ENCODE measurements around the gene GPR132. TPM values are rescaled to one million over a fixed set of nuclear protein-coding genes. Genes with fewer than 3 reads are reported as not detected.

The GPR132 gene
- total and polyA plus RNA-seq, 2 donors (not counting 3 experiments of a cell fraction or from before 2014, with no cell fraction given), result not detected

- peak overlapping the region; percentile 80 for H3K27ac ChIP-seq (ENCODE audit: insufficient read depth, low read depth, low read length)
- no peaks in the 10 kb centered on the region for H4K20me1 ChIP-seq (replicated peaks; ENCODE audit: control insufficient read depth, extremely low read depth, insufficient read depth, low read length)
- no peak for DNase-seq (ENCODE audit: low read depth, low spot score)
- no peaks in the 10 kb centered on the region for H3K36me3 ChIP-seq (ENCODE audit: control insufficient read depth in 2 of 2, extremely low read depth in 1 of 2, insufficient read depth in 2 of 2, low read length in 2 of 2)
- TSS peak; percentile 42 for BruUV-seq (replicated peaks)
- TF ChIP-seq POLR2AphosphoS5 (IDR thresholded peaks at IDR 0.05; ENCODE audit: insufficient read depth, low read depth, low read length) (no peak), GATA2 (IDR thresholded peaks at IDR 0.05; ENCODE audit: insufficient read depth, insufficient read length, low read depth, low read length) (no peak), CTCF (IDR thresholded peaks at IDR 0.05; ENCODE audit: extremely low read depth in 1 of 2, insufficient read depth in 1 of 2, low read depth in 1 of 2, low read length in 2 of 2) (no peak), FOS (IDR thresholded peaks at IDR 0.05; ENCODE audit: borderline replicate concordance, insufficient read depth, low read length) (no peak), JUN (IDR thresholded peaks at IDR 0.05; ENCODE audit: borderline replicate concordance, insufficient read depth, insufficient read length, low read depth) (no peak), POLR2A (IDR thresholded peaks at IDR 0.05; ENCODE audit: low read depth, low read length) (no peak), MYC (IDR thresholded peaks at IDR 0.05; ENCODE audit: low read depth, low read length) (no peak), MAX (IDR thresholded peaks at IDR 0.05; ENCODE audit: insufficient read depth, insufficient read length) (no peak), EZH2 (IDR thresholded peaks at IDR 0.05; ENCODE audit: borderline replicate concordance, low read depth, low read length, severe bottlenecking) (no peak)
- peak overlapping the region; percentile 50 to 85 (median 57) for H3K4me3 ChIP-seq (replicated peaks in 1 of 3; ENCODE audit: insufficient read depth in 1 of 3, low read depth in 1 of 3, low read length in 3 of 3)
- dilution Hi-C loops (cut with MboI; ENCODE audit: extremely low pct_ligation_motif_present, low sequenced_read_pairs) (no loop called here), intact Hi-C loops (cut with micrococcal nuclease) (loop anchor here (1.0 to 2.0 kb wide), 4 partner anchors 36 to 88 kb away; partner anchors contain the start of gene CLBA1)
- H2AFZ ChIP-seq (ENCODE audit: low read depth, low read length), result peak overlapping the region; percentile 62
- peaks cover 2% of the 10 kb centered on the region for H3K9me3 ChIP-seq (replicated peaks; ENCODE audit: control insufficient read depth, insufficient read depth, low read length)
- no peaks in the 10 kb centered on the region for H3K27me3 ChIP-seq (ENCODE audit: control insufficient read depth in 2 of 2, insufficient read depth in 2 of 2, low read length in 2 of 2)
- H3K4me1 ChIP-seq (ENCODE audit: control insufficient read depth, extremely low read depth, insufficient read depth, low read length), result peaks cover 54% of the 10 kb centered on the region
- peak overlapping the region; percentile 96 for H3K4me2 ChIP-seq (ENCODE audit: insufficient read depth, low read length)
- H3K9me1 ChIP-seq (replicated peaks; ENCODE audit: control insufficient read depth, extremely low read depth, insufficient read depth, low read length), result no peaks in the 10 kb centered on the region
- ChIA-PET POLR2A (interaction anchor here (0.7 to 1.0 kb wide), 2 partner anchors 10 to 203 kb away, joined by 5 read pairs; no protein-coding TSS in a partner anchor), CTCF (interaction anchor here (0.7 to 3.2 kb wide), 3 partner anchors 24 to 46 kb away, joined by 3 to 34 read pairs (median 4); no protein-coding TSS in a partner anchor)
- peaks cover 41% of the 10 kb centered on the region for H3K79me2 ChIP-seq (ENCODE audit: control insufficient read depth, insufficient read depth, low read length)
- no peak for FAIRE-seq
- H3K9ac ChIP-seq (replicated peaks; ENCODE audit: extremely low read depth, insufficient read depth, low read length), result peak overlapping the region; percentile 81
Measured at GRCh38 chr14:105021656-105022275, 43.5 kb downstream of the GPR132 start.
